Ishikawa (cell line): ENCODE measurements around the gene INS.

ENCODE experiments used
- CEBPB ChIP-seq: IDR thresholded peaks from 2 replicates; pipeline ENCODE4 v1.6.1; 2012
- CREB1 ChIP-seq: IDR thresholded peaks from 2 replicates; pipeline ENCODE4 v1.6.1; 2012; ENCODE audit warnings: low read depth
- EGR1 ChIP-seq: IDR thresholded peaks from 2 replicates; pipeline ENCODE4 v1.6.1; 2012
- EP300 ChIP-seq: IDR thresholded peaks from 2 replicates; pipeline ENCODE4 v1.6.1; 2012; ENCODE audit warnings: borderline replicate concordance
- FOXM1 ChIP-seq: IDR thresholded peaks from 2 replicates; pipeline ENCODE4 v1.6.1; 2012; ENCODE audit warnings: low read depth, borderline replicate concordance
- MAX ChIP-seq: IDR thresholded peaks from 2 replicates; pipeline ENCODE4 v1.6.1; 2012
- NFIC ChIP-seq: IDR thresholded peaks from 2 replicates; pipeline ENCODE4 v1.6.1; 2012
- RAD21 ChIP-seq: IDR thresholded peaks from 2 replicates; pipeline ENCODE4 v1.6.1; 2012; ENCODE audit warnings: low read depth
- TAF1 ChIP-seq: IDR thresholded peaks from 2 replicates; pipeline ENCODE4 v1.6.1; 2012; ENCODE audit warnings: low read depth, mild to moderate bottlenecking
- TCF12 ChIP-seq: IDR thresholded peaks from 2 replicates; pipeline ENCODE4 v1.6.1; 2012; ENCODE audit warnings: low read depth
- TEAD4 ChIP-seq: IDR thresholded peaks from 2 replicates; pipeline ENCODE4 v1.6.1; 2012
- USF1 ChIP-seq: IDR thresholded peaks from 2 replicates; pipeline ENCODE4 v1.6.1; 2012
- YY1 ChIP-seq: IDR thresholded peaks from 2 replicates; pipeline ENCODE4 v1.6.1; 2012; ENCODE audit warnings: low read depth
- ZBTB7A ChIP-seq: IDR thresholded peaks from 2 replicates; pipeline ENCODE4 v1.6.1; 2012; ENCODE audit warnings: low read depth
- TF ChIP-seq, protein P1 (sequence below): IDR thresholded peaks from 2 replicates; pipeline ENCODE4 v1.6.1; 2012; ENCODE audit warnings: low read depth, mild to moderate bottlenecking

INS gene

GRCh38 chr11:2160736-2161259 lies at the start of gene INS:
Gene INS, minus strand, starts transcription at chr11:2161209. Its CDS starts 238 bp downstream, at chr11:2160971.
- TF ChIP-seq TEAD4 (no peak), EGR1 (no peak), MAX (no peak), TCF12 (no peak), FOXM1 (no peak), EP300 (no peak), CREB1 (no peak), CEBPB (no peak), TAF1 (no peak), USF1 (no peak), YY1 (no peak), NFIC (no peak), RAD21 (no peak), ZBTB7A (no peak)
- TF ChIP-seq, protein P1, sequence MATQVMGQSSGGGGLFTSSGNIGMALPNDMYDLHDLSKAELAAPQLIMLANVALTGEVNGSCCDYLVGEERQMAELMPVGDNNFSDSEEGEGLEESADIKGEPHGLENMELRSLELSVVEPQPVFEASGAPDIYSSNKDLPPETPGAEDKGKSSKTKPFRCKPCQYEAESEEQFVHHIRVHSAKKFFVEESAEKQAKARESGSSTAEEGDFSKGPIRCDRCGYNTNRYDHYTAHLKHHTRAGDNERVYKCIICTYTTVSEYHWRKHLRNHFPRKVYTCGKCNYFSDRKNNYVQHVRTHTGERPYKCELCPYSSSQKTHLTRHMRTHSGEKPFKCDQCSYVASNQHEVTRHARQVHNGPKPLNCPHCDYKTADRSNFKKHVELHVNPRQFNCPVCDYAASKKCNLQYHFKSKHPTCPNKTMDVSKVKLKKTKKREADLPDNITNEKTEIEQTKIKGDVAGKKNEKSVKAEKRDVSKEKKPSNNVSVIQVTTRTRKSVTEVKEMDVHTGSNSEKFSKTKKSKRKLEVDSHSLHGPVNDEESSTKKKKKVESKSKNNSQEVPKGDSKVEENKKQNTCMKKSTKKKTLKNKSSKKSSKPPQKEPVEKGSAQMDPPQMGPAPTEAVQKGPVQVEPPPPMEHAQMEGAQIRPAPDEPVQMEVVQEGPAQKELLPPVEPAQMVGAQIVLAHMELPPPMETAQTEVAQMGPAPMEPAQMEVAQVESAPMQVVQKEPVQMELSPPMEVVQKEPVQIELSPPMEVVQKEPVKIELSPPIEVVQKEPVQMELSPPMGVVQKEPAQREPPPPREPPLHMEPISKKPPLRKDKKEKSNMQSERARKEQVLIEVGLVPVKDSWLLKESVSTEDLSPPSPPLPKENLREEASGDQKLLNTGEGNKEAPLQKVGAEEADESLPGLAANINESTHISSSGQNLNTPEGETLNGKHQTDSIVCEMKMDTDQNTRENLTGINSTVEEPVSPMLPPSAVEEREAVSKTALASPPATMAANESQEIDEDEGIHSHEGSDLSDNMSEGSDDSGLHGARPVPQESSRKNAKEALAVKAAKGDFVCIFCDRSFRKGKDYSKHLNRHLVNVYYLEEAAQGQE, result no peak

DNA sequence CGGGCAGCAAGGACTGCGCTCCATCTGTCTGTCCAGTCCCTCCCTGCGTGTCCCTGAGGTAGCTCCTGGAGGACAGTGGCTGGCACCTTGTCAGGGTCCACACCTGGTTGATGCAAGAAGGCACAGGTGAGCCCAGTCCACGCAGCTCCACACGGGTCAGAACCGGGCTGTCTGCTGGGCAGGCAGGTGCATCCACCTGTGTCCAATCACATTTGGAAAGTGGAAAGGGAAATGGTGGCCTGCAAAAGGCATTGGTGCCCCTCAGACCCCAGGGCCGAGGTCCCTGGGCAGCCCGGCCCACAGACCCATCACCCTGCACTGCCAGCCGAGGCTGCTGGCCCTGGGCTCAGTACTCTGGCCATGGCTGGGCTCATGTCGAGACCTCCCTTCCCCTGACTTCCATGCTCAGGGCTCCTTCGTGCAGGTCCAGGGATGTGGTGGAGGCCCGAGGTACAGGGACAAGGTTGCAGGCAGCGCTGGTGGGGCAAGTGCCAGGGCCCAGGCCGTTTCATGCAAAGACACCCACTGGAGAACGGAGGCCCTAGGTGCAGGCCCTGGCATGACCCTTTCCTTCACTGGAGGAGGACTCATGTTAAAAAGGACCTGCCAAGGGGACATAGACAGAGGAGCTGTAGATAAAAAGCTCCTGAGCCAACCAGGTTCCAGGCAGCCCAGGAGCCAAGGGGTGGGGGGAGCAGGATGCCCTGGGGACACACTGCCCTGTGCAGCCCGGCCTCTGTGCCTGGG lies 49.5 kb upstream of the INS start:
- TF ChIP-seq EP300, result no peak
- no peak for TF ChIP-seq NFIC
- no peak for TF ChIP-seq EGR1
- TF ChIP-seq TAF1, result no peak
- TF ChIP-seq, protein P1, result no peak
- no peak for TF ChIP-seq USF1
- no peak for TF ChIP-seq TEAD4
- no peak for TF ChIP-seq MAX

DNA sequence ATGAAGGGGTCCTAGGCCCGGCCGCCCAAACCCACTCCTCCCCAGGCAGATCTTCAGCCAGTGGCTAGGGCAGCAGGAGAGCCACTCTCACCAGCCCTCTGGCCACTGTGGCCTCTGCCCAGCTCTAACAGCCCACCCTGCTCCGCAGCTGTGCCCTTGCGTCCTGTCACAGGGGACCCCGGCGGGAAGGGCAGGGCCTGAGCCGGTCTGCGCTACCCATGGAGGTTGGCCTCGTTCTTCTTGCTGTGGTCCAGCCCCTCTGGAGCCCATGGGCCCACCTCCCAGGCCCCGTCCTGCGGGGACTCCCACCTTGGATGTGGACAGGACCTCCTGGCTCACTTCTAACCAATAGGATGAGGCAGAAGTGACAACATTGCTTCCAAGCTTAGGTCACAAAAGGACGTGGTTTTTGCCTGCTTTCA lies 48.9 kb upstream of the INS start:
- TF ChIP-seq CREB1 (no peak), YY1 (no peak), TEAD4 (no peak), CEBPB (no peak), NFIC (no peak), EGR1 (no peak), ZBTB7A (no peak), TCF12 (no peak), USF1 (no peak), RAD21 (no peak)
- TF ChIP-seq, protein P1, result no peak

DNA sequence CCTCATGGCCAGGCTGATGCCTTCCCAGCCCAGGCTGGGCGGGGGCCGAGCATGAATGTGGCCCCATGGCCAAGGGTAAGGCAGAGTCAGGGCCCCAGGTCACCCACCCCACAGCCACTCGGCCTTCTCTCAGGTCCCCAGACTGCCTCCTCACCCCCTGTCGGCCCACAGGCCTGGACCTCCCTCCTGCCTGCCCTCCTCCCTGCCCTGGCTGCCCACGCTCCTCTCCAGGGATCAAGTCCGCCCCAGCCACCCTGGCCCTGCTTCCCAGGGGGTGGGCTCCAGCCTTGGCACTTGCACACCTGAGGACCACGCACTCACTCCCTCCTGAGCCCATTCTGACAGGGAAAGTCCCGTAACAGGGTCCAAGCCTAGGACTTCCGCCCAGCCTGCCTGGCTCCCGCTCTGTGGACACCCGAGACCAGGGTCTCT lies 48.4 kb upstream of the INS start:
- TF ChIP-seq NFIC, result no peak
- no peak for TF ChIP-seq TAF1
- TF ChIP-seq EP300, result no peak
- no peak for TF ChIP-seq TEAD4
- no peak for TF ChIP-seq ZBTB7A
- no peak for TF ChIP-seq CREB1
- TF ChIP-seq RAD21, result no peak
